Measurements from ENCODE around the gene SPDYE3.
"Not testable (repeated sequence)": the region's sequence is repeated elsewhere in the genome, so short reads cannot be mapped to it uniquely, and the experiment has no call there.

SPDYE3 gene

GRCh38 chr7:100335566-100336466 is 28.3 kb downstream of the SPDYE3 start:
- H3K4me3 ChIP-seq (ENCODE audit: low read depth, low read length) = peak overlapping the region; percentile 85

GRCh38 chr7:100338083-100338696 is 30.7 kb downstream of the SPDYE3 start:
- H3K4me3 ChIP-seq (ENCODE audit: low read depth, low read length) = not testable (repeated sequence)

DNA sequence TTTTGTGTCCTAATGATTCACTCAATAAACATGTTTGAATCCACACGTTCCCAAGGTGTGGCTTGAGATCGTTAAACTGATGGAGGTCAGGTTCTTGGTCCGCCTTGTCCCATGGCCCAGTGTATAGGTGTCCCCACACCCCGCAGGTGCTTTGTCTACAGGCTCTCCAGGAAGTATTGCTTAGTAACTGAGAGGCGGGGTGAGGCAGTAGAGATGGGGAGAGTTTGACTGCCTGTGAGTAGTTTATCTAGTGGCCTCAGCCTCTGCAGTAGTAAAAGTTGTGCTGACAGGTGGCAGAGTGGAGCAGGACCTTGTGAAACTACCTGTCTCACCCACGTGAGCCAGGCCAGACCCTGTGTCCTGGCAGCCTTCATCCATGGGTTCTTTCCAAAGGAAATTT is 33.8 kb downstream of the SPDYE3 start:
- not testable (repeated sequence) for H3K4me3 ChIP-seq (ENCODE audit: low read depth, low read length)

DNA sequence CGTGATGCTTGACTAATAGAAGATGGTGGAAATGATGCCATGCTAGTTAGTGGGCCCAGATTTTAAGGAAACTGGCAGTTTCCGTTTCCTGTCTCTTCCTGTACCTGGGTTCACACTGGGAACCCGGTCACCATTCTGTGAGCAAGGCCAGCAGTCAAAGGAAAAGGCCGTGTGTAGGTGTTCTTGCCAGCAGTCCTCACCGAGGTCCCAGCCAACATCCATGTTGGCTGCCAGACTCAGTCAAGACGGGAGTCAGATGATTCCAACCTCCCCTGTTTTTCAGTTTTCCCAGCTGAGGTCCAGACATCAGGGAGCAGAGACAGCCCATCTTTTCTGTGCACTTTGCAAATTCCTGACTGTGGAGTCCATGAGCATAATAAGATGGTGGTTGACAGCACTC is 35.3 kb downstream of the SPDYE3 start:
- no peak overlapping the region for H3K4me3 ChIP-seq (ENCODE audit: low read depth, low read length)
- no peak for TF ChIP-seq CTCF (IDR thresholded peaks at IDR 0.05; ENCODE audit: borderline replicate concordance, insufficient read depth, low read depth, low read length)

DNA sequence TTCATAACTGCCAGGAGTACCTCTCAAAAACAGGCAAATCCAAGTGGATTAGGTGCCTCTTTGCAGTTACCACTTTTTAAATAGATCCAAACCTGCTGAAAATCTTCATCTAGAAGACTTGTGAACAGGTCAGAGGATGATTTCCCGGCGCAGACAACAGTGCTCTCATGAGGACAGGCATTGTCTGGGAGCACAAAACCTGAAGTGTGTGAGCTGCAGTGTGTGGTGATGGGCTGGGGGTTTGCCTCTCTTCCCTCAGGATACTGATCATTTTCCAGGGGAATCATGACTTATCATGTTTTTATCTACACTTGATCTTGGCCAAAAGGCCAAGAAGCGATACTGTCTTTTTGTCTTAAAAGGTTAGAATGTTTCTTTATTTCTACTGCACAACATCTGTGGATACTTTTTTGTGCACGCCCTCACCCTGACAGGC is 36.6 kb downstream of the SPDYE3 start:
- not testable (repeated sequence) for H3K4me3 ChIP-seq (ENCODE audit: low read depth, low read length)

- H3K4me3 ChIP-seq (ENCODE audit: low read depth, low read length) = not testable (repeated sequence)
- peak; percentile 39; the same call in 1 of the 2 replicates for TF ChIP-seq CTCF (IDR thresholded peaks at IDR 0.05; ENCODE audit: borderline replicate concordance, insufficient read depth, low read depth, low read length)
Measured at GRCh38 chr7:100344560-100345287, 37.2 kb downstream of the SPDYE3 start.

- peak; percentile 43; the same call in 1 of the 2 replicates for TF ChIP-seq CTCF (IDR thresholded peaks at IDR 0.05; ENCODE audit: borderline replicate concordance, insufficient read depth, low read depth, low read length)
- not testable (repeated sequence) for H3K4me3 ChIP-seq (ENCODE audit: low read depth, low read length)
Measured at GRCh38 chr7:100345288-100345672, 37.8 kb downstream of the SPDYE3 start.

DNA sequence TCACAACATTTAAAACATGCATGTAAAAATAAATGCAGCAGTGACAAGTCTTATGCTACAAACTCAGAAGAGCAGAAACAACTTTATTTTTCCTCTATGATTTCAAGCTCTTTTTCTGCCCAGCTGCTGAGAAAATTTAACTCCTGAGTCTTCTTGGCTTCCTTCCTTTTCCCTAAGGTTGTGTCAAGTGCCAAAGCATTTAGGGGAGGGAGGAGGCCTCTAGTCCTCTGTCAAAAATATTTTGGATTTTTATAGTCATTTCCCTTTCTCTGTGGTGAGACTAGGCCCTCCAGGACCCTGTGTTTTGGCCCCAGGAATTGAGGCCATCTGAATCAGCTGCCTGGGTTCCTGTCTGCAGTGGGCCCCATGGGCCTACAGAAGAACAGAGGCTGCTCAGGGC is 39.4 kb downstream of the SPDYE3 start:
- no peak for TF ChIP-seq CTCF (IDR thresholded peaks at IDR 0.05; ENCODE audit: borderline replicate concordance, insufficient read depth, low read depth, low read length)

GRCh38 chr7:100348805-100349204 is 41.3 kb downstream of the SPDYE3 start:
- H3K4me3 ChIP-seq (ENCODE audit: low read depth, low read length) = no peak overlapping the region
- TF ChIP-seq CTCF (IDR thresholded peaks at IDR 0.05; ENCODE audit: borderline replicate concordance, insufficient read depth, low read depth, low read length) = no peak

More for the DNA sequence above, 39.4 kb downstream of the SPDYE3 start:
- H3K4me3 ChIP-seq (ENCODE audit: low read depth, low read length) = no peak overlapping the region
